T-helper 9 cell (primary cell): ENCODE results near the gene CPNE9.

Experiments
- DNase-seq: peaks from one replicate; pipeline ENCODE4 v3.0.0-alpha.2; 2020

Gene CPNE9

DNA sequence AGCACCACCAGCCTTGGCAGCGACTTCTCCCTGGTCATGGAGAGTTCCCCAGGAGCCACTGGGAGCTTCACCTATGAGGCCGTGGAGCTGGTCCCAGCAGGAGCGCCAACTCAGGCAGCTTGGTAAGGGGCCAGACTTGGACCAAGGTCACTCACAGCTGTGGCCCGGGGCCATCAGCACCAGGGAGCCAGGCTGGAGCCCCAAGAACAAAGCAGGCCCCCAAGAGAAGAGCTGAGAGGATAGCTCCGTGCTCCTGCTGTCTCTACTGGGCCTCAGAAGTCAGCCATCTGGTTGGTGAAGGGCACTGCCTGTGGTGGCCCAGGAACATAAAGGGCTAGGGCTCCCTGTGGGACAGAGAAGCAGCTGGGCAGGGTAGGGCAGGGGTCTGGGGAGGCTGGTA, 14.7 kb upstream of the CPNE9 start:
- DNase-seq = no peak

- no peak for DNase-seq
Measured at GRCh38 chr3:9689757-9690156, 13.9 kb upstream of the CPNE9 start.

GRCh38 chr3:9690451-9691450, 12.9 kb upstream of the CPNE9 start:
- DNase-seq = no peak

DNA sequence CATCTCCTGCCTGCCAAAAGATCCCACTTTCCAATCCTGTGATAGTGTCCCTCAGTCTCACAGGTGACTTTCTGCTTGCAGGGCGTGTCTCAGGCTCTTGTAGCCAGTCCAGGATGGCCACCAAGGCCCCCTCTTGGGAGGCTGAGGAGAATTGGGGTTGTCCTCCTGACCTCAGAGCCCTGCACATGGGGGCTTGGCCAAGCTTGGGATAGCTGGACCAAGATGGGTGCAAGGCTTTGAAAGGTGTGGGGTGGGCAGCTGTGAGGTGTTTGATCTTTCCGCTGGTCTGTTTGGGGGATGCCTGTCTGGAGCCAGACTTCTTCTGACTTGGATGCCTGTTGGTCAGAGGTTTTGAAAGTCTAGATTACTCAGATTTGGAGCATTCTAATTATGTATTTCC, 12.0 kb upstream of the CPNE9 start:
- no peak for DNase-seq

GRCh38 chr3:9692416-9692815, 11.2 kb upstream of the CPNE9 start:
- DNase-seq = no peak

GRCh38 chr3:9695345-9695744, 8.3 kb upstream of the CPNE9 start:
- DNase-seq = no peak

DNA sequence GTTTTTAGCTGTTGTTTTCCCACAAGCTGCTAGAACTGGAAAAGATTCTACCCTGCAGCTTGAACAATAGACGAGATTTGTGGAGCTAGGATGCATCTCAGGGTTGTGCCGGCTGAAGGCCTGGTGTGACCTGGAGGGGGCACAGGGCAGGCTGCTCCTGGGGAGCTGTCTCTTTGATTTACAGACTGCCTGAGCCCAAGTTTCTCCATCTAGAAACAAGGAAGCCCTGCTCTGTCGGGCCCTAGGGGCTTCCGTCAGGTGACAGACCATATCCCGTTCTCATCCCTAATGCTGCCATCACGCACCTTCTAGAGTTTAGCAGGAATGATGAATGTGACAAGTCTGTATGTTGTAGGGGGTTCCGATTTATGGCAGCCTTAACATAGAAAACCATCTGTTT, 7.9 kb upstream of the CPNE9 start:
- DNase-seq = no peak

GRCh38 chr3:9696480-9697220, 7.0 kb upstream of the CPNE9 start:
- no peak for DNase-seq

GRCh38 chr3:9697892-9698291, 5.7 kb upstream of the CPNE9 start:
- no peak for DNase-seq

DNA sequence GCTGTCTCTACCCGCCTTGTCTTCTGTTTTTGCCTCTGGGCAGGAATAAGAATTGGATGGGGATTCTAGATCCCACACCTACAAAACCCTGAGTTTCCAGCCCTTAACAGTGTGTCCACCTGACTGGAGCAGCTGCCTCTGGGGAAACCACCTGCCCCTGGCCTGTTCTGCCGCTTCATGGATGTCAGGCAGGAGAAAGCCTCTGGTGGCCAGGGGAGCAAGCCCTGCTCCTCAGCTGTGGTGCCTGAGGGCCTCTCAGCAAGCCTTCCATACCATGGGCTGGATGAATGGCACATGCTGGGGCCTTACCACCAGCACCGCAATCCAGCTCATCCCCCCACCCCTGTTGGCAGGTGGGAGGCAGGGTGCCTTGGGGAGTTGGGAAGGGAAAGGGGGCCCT, 5.3 kb upstream of the CPNE9 start:
- no peak for DNase-seq

DNA sequence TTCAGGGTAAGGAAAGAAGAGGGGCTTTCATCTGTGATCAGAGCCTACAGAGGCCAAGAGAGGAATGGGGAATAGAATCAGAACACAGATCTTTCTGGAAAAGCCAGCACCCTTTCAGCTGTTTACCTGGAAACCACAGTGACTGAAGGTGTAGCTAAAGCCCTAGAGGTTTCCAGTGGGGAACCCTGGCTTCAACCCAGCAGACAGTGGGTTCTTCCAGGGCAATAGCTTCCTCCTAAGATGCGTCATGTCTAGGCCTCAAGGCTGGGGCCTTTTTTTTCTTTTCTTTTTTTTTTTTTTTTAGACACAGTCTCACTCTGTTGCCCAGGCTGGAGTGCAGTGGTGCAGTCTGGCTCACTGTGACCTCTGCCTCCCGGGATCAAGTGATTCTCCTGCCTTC, 3.1 kb upstream of the CPNE9 start:
- DNase-seq = no peak

GRCh38 chr3:9701006-9701405, 2.6 kb upstream of the CPNE9 start:
- no peak for DNase-seq

GRCh38 chr3:9701711-9702110, 1.9 kb upstream of the CPNE9 start:
- DNase-seq = no peak

- DNase-seq = no peak
Measured at GRCh38 chr3:9703240-9703639, 393 bp upstream of the CPNE9 start.

- DNase-seq = no peak
Measured at GRCh38 chr3:9704347-9705322, 1.0 kb downstream of the CPNE9 start.

DNA sequence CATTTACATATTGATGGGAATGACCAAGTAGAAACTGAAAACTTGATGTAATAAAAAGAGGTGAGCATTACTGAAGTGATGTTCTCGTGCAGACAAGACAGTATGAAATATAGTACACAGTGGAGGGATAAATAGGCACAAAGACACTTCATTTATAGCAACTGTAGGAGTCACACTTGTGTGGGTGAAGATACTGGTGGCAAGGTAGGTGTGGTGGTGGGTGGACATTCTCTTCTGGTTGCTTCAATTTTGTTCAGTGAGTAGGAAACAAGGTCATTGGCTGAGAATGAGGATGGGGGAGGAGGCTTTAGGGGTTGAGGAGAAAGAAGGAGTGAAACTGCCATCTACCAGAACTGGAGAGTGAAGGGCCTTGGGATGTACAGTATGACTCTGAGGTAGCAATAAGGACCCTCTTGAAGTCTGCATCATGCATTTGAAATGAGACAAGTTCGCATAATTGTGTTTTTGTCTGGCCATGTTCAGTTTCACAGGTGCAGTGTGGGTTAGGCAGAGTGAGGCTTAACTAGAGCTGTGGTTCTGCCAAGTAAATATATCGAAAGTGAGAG, 6.6 kb downstream of the CPNE9 start:
- DNase-seq = no peak

- DNase-seq = no peak
Measured at GRCh38 chr3:9712415-9712814, 8.8 kb downstream of the CPNE9 start.

DNA sequence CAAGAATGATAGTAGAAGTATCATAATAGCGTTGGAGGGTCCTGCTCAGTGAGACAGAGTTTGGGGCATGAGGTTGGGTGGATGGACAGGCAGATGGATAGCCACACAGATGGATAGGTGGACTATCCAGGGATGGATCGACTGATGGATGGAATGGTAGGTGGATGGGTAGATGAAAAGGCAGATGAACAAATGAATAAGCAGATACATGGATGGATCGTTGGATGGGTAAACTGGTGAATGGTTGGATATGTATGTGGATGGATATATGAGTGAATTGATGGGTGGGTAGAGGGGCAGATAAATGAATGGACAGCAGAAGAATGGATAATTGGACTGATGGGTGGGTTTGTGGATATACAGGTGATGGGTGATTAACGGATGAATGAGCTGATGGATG, 9.5 kb downstream of the CPNE9 start:
- DNase-seq = no peak

GRCh38 chr3:9715136-9715535, 11.5 kb downstream of the CPNE9 start:
- DNase-seq = no peak

DNA sequence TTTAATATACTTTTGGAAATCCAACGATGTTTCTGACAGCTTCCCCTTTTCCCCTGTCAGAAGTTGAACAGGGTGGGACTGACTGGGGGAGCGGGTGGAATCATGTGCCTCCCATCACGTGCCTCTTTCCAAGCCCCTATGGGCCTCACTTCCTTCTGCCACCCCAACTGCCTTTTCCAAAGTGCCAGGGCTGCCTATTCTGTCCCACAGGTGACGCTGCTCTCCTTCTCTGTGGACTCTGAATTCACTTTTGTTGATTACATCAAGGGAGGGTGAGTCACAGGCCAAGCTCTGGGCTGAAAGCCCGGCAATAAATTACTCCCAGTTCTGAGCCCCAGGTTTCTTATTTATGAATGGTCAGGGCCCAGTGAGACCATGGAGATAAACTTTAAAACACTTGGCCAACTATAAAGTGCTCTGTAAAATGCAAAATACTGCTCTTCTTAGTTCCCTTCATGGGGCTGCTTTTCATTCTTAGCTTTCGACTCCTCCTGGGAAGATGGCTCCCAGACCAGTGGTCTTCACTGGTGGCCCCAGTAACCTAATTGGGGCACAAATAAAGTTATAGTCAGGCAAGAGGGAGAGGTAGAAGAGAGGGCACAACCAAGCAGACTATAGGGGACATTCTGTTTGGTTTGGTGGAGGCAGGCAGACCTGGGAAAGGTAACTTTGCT, 12.3 kb downstream of the CPNE9 start:
- no peak for DNase-seq

- no peak for DNase-seq
Measured at GRCh38 chr3:9716801-9717555, 13.3 kb downstream of the CPNE9 start.
